IPS-18a (cell line): Measurements from ENCODE around the gene HDAC1.

Experiments
- H3K27ac ChIP-seq: one replicate; pipeline ENCODE4 v1.5.1; 2013; ENCODE audit warnings: low read length
- H3K27me3 ChIP-seq: one replicate; pipeline ENCODE4 v1.6.1; 2013; ENCODE audit warnings: mild to moderate bottlenecking, low read length; ENCODE audit not compliant: control insufficient read depth, insufficient read depth
- H3K36me3 ChIP-seq: one replicate; pipeline ENCODE4 v1.6.1; 2013; ENCODE audit warnings: low read depth, low read length; ENCODE audit not compliant: control insufficient read depth
- H3K4me1 ChIP-seq: one replicate; pipeline ENCODE4 v1.6.1; 2013; ENCODE audit warnings: low read depth, low read length; ENCODE audit not compliant: control insufficient read depth
- H3K4me3 ChIP-seq: one replicate; pipeline ENCODE4 v1.5.1; 2013; ENCODE audit warnings: low read length
- H3K9ac ChIP-seq: one replicate; pipeline ENCODE4 v1.6.1; 2013; ENCODE audit warnings: mild to moderate bottlenecking, low read length, moderate library complexity
- H3K9me3 ChIP-seq: one replicate; pipeline ENCODE4 v1.6.1; 2013; ENCODE audit warnings: low read depth, low read length; ENCODE audit not compliant: control insufficient read depth

HDAC1 gene

DNA sequence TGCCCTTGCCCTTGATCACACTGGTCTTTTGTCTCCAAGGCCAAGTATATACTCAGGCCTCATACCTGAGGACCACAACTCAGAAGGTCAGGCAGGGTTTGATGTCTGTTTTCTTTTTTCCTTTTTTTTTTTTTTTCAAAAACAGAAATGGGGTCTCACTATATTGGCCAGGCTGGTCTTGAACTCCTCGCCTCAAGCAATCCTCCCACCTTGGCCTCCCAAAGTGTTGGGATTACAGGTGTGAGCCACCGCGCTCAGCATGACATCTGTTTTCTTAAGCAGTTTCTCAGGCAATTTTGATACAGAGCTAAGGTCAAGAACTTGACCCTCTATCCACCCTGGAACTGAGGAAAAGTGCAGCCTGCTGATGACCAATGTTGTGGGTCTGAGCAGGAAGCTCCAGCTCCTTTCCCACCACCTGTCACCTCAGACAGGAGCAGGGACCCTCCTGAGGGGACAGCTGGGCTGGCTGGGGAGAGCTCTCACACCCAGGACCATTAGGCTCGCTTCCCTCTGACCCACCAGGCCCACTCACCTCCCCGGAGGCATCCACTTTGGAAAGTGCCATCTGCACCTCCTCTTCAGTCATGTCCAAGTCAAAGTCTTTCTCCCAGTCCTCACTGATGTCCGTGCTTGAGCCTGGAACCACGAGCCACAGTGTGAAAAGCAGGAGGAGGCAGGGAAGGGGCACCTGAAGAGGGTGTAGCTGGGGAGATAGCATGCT, 76.2 kb downstream of the HDAC1 start:
- Histone ChIP-seq H3K36me3 (peaks cover 52% of the 10 kb centered on the region), H3K27me3 (no peaks in the 10 kb centered on the region), H3K4me3 (no peak overlapping the region), H3K9me3 (no peaks in the 10 kb centered on the region), H3K9ac (no peak overlapping the region), H3K4me1 (no peaks in the 10 kb centered on the region), H3K27ac (no peak overlapping the region)

DNA sequence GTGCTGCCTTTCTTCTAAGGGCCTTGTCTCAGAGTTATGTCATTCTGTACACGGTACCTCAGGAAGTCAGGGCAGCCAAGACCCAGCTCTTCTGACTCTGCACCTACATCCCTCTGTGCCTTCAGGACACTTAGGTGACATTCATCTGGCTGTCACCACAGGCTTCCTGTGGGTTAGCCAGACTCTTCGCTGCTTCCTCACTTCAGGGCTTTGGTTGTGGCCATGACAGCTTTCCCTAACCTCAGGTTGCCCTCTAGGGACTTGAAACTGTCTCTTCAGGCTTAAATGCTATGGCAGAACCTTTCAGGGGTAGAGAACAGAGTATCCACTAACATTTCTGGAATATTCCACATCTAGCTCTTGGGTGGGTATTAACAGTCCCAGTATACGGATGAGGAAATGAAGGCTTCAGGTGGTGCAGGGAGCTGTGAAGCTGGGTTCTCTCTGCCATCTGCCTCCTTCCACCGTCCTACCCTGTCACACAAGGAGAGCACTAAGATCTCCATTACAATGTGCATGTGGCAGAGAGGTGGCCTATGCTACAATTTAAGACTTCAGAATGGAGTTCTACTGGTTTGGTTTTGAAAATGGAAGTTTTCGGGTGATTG, 80.4 kb downstream of the HDAC1 start:
- peaks cover 64% of the 10 kb centered on the region for H3K36me3 ChIP-seq
- H3K27me3 ChIP-seq, result no peaks in the 10 kb centered on the region
- H3K9ac ChIP-seq, result no peak overlapping the region
- H3K4me1 ChIP-seq, result no peaks in the 10 kb centered on the region
- H3K4me3 ChIP-seq, result no peak overlapping the region
- H3K9me3 ChIP-seq, result no peaks in the 10 kb centered on the region
- H3K27ac ChIP-seq, result no peak overlapping the region

- Histone ChIP-seq H3K36me3 (peaks cover 67% of the 10 kb centered on the region), H3K4me1 (no peaks in the 10 kb centered on the region), H3K27me3 (no peaks in the 10 kb centered on the region), H3K27ac (no peak overlapping the region), H3K9ac (no peak overlapping the region), H3K4me3 (no peak overlapping the region), H3K9me3 (no peaks in the 10 kb centered on the region)
Measured at GRCh38 chr1:32373996-32374592, 82.2 kb downstream of the HDAC1 start.

DNA sequence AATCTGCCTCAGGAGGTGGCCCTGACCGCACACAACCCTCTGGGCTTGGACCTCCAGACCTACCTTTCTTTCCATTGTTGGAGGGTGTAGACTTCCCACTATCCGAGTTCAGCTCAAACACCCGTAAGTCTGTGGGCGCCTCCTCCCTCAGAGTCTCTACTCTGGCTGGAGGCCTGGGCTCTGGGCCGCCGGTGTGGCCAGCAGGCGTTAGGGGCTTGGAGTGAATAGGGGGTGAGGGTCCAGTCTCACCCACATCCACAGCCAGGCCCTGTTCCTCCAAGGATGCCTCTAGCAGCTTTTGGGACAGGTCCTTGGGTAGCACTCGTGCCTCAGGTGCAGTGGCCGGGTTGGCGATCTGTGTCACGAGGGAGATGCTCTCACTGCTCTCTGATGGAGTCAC, 84.3 kb downstream of the HDAC1 start:
- Histone ChIP-seq H3K9me3 (no peaks in the 10 kb centered on the region), H3K4me3 (no peak overlapping the region), H3K27ac (no peak overlapping the region), H3K4me1 (no peaks in the 10 kb centered on the region), H3K9ac (no peak overlapping the region), H3K36me3 (peaks cover 84% of the 10 kb centered on the region), H3K27me3 (no peaks in the 10 kb centered on the region)

DNA sequence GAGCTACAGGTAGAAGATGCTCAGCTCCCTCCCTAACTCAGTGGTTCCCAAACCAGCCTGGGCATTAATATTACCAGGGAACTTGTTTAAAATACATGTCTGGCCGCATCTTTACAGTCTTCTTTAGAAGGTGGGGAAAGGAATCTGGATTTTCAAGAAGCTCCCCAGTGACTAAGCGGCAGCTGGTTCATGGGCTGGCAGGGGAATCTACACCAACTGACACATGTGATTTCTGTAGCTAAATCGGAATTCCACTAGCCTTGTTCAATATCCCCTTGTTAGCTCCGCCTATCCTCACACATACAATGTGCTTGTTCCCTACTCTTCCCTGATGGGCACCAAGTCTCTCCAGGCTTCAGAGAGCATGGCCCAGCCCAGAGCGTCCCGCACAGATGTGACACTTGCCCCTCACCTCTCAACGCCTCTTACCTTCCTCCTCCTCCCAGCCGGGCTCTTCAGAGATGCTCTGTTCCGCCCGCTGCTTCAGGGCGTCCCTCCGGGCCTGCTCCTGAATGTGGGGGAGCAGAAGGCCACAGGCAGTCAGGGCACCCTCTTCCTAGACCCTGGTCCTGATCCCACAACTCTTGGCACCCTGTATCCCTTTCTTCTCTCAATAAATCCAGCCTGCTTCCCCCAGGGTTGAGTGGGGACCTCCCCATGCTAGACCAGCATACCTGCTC, 85.8 kb downstream of the HDAC1 start:
- no peak overlapping the region for H3K4me3 ChIP-seq
- peaks cover 84% of the 10 kb centered on the region for H3K36me3 ChIP-seq

DNA sequence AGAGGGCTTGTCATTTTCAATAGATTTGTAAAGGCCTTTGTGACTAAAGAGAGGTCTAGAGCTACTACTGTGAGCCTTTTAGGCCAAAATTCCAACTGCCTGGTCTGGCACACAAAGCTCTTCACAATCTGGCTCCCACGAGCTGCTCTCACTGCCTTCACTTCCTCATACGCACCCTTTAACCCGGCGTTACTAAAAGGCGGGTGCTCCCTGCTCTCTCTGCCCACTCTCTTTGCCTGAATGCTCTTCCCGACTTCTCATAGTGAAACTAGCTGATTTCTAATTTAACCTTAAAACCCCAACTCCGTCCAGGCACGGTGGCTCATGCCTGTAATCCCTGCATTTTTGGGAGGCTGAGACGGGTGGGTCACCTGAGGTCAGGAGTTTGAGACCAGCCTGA, 88.2 kb downstream of the HDAC1 start:
- Histone ChIP-seq H3K9me3 (no peaks in the 10 kb centered on the region), H3K9ac (no peak overlapping the region), H3K27me3 (no peaks in the 10 kb centered on the region), H3K36me3 (peaks cover 83% of the 10 kb centered on the region), H3K4me1 (no peaks in the 10 kb centered on the region), H3K4me3 (no peak overlapping the region), H3K27ac (no peak overlapping the region)

More for the DNA sequence above, 85.8 kb downstream of the HDAC1 start:
- Histone ChIP-seq H3K9ac (no peak overlapping the region), H3K27ac (no peak overlapping the region), H3K9me3 (no peaks in the 10 kb centered on the region), H3K4me1 (no peaks in the 10 kb centered on the region), H3K27me3 (no peaks in the 10 kb centered on the region)
